HepG2 (cell line): ENCODE data around the gene BRSK2. TPM values are rescaled to one million over a fixed set of nuclear protein-coding genes. Genes with fewer than 3 reads are reported as not detected.

Experiments
- ATF2 ChIP-seq: sonication (generic); formaldehyde crosslinking; IDR thresholded peaks from 2 replicates; pipeline ENCODE4 v1.4.0; 2020; ENCODE audit warnings: missing genetic modification reagents
- HMGXB3 ChIP-seq: sonication (generic); formaldehyde crosslinking; IDR thresholded peaks from 2 replicates; pipeline ENCODE4 v1.4.0; 2020; ENCODE audit warnings: missing genetic modification reagents, borderline replicate concordance
- LRRFIP1 ChIP-seq: sonication (generic); formaldehyde crosslinking; conservative IDR thresholded peaks from 2 replicates; pipeline ENCODE4 v1.4.0; 2020; ENCODE audit warnings: missing genetic modification reagents
- PLSCR1 ChIP-seq: sonication (generic); formaldehyde crosslinking; IDR thresholded peaks from 2 replicates; pipeline ENCODE4 v1.5.0; 2020; ENCODE audit warnings: missing genetic modification reagents, mild to moderate bottlenecking, borderline replicate concordance
- ZBTB39 ChIP-seq: sonication (generic); formaldehyde crosslinking; IDR thresholded peaks from 2 replicates; pipeline ENCODE4 v1.5.0; 2020; ENCODE audit warnings: missing genetic modification reagents
- polyA plus RNA-seq, 8 experiments: library from polyadenylated mRNA; depleted of rRNA in 3 of 8; stranded (reverse) in 7 of 8; unstranded in 1 of 8; fragments of >200 nt; fragmentation: Illumina TruSeq in 4 of 8; extraction: Trizol in 4 of 8; gene quantifications; 2 replicates each; pipeline versions ENCODE4 v1.2.1 to v1.2.3, GENCODE V29; 2011 to 2016; ENCODE audit warnings: low read depth in 4 of 8, missing spikeins in 1 of 8, mixed read lengths in 1 of 8; ENCODE audit not compliant: insufficient read depth in 1 of 8
- total RNA-seq, 5 experiments: library from RNA; depleted of rRNA; stranded (reverse); fragments of >200 nt; fragmentation: Illumina TruSeq; extraction: Trizol; gene quantifications; 2 replicates each; pipeline ENCODE4 v1.2.3, GENCODE V29; 2016; ENCODE audit warnings: low read depth in 1 of 5

BRSK2 gene
- total and polyA plus RNA-seq, 2 of the 13 experiments (the other 11 are each of a cell fraction or from before 2014, with no cell fraction given): 0.74 to 1.1 TPM

- no peak for TF ChIP-seq ZBTB39 (CRISPR knock-in tag)
- no peak for TF ChIP-seq PLSCR1 (CRISPR knock-in tag)
- no peak for TF ChIP-seq HMGXB3 (CRISPR knock-in tag)
- no peak for TF ChIP-seq ATF2 (CRISPR knock-in tag)
- TF ChIP-seq LRRFIP1 (CRISPR knock-in tag): no peak
Measured at GRCh38 chr11:1392111-1392510, 2.4 kb downstream of the BRSK2 start (continued).
